Fibroblast of skin of left biceps (primary cell): Measurements from ENCODE around the gene PTPRK.
"Not testable (repeated sequence)": the region's sequence is repeated elsewhere in the genome, so short reads cannot be mapped to it uniquely, and the experiment has no call there.

Experiments used
- DNase-seq, 2 experiments: peaks; one replicate each; pipeline ENCODE4 v3.0.0-alpha.2; 2013; ENCODE audit warnings: low read depth in 2 of 2

The PTPRK gene

DNA sequence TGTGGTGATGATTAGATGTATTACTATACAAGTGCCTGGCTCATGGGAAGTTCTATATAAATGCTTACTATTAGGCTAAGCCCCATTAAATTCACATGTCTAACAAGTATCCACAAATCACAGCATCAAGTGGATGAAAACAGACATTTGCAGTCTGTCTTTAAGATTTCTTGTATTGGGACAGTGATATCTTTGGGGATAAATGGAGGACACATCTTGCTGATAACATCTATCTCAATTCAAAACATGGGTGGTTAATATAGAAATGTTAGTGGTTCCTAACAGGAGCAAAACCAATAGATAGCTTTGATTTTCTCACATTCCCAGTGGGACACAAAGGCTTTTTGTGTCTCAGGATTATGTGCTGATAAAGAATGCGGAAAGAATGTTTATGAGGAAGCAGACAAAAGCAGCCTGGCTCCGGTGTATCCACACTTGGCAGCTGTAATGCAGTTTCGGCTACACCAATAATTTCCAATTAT lies 29.3 kb downstream of the PTPRK start:
- no peak for DNase-seq

DNA sequence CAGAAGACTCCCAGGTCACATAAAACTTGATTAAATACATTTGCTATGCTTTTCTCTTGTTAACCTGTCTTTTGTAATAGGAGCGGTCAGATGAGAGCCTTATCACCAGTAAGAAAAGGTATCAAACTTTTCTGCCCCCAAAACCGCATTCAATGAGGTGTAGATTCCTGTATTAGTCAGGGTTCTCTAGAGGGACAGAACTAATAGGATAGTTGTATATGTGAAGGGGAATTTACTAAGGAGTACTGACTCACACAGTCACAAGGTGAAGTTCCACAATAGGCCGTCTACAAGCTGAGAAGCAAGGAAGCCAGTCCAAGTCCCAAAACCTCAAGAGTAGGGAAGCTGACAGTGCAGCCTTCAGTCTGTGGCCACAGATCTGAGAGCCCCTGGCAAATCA lies 32.7 kb downstream of the PTPRK start:
- DNase-seq = no peak

DNA sequence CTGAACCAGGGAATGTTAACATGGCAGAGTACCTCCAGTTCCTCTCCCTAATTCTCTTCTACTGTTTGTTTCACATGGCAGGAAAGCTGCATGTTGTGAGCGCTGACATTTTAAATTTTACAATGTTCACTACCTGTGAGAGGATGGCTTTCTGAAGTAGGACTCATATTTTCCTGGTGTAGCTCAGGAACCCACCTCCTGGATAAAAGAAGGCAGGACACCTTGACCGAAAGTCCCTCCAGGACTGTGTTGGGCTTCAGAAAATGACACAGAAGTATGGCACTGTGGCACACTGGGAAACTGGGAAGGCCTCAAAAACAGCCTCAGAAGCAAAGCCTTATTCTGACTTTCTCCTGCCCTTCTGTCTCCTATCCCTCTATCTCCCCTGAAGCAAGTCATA lies 33.3 kb downstream of the PTPRK start:
- no peak for DNase-seq

DNA sequence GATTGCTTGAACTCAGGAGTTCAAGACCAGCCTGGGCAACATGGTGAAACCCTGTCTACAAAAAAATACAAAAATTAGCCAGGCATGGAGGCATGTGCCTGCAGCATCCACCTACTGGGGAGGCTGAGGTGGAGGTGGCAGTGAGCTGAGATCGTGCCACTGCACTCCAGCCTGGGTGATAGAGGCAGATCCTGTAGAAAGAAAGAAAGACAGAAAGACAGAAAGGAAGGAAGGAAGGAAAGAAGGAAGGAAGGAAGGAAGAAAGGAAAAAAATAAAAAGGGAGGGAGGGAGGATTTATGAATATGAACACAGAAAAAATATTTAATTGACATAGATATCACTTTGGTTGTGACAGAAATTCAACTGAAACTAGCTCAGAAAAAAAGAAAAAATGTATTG lies 33.8 kb downstream of the PTPRK start:
- DNase-seq = not testable (repeated sequence)

DNA sequence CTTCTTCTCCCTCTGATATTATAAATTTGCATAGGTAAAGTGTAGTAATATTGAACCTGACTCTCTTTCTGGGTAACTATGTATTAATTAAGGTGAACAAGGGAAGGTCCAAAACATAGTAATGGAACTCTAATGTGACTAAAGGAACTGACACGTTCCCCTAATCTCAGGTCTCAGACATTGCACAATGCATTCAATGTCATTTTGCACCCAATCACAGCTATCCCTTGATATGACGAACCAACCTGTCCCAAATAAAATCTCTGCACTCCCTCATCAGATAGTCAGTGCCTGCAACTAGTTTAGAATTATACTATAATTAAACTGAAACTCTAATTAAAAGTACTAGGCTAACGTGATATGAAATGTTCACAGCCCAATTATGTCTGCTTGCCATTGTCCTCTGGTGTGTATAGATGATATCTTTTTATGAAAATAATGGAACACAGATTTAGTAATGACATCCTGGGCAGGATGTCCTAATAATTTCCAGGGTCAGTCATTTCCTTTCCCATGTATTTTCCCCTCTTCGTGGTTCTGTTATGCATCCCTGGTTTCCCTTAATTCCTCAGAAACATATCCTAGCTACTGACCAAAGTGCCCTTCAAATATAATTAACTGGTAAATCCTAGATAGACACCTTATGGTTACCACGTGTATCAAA lies 36.8 kb downstream of the PTPRK start:
- no peak for DNase-seq

DNA sequence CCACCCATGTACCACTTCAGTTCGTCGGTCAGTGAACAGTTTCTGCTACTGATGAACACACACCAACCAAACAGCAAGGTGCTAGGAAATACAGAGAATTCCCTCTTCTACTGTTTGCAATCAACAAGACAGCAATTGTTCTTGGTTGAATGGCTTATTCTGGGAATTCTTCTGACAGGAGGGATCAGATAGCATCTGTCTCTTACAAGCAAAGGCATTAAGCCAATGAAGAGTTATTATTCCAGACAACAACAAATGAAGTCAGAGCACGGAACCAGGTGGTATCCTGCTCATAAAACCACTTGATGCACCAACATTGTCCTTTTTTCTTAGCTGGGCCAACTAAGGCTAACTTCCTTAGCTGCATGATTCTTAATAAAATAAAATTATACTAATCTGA lies 37.8 kb downstream of the PTPRK start:
- DNase-seq = no peak

DNA sequence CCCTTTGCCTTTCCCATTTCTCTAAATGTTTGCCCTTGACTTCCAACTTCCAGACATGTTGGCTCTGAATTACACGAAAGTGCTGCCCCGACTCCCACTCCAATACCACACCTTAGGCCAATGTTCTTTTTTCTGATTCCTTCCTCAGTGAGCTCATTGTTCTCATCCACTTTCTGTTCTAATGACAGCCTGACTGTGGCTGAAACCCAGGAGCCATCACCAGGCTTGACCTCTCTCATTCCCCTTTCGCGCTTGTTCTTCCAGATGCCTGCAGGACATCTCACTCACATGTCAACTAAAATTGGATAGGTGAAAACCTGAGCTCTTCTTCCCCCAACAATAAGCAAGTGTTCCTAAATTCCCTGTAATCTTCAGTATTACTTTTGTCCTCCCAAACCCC lies 40.4 kb downstream of the PTPRK start:
- no peak for DNase-seq

DNA sequence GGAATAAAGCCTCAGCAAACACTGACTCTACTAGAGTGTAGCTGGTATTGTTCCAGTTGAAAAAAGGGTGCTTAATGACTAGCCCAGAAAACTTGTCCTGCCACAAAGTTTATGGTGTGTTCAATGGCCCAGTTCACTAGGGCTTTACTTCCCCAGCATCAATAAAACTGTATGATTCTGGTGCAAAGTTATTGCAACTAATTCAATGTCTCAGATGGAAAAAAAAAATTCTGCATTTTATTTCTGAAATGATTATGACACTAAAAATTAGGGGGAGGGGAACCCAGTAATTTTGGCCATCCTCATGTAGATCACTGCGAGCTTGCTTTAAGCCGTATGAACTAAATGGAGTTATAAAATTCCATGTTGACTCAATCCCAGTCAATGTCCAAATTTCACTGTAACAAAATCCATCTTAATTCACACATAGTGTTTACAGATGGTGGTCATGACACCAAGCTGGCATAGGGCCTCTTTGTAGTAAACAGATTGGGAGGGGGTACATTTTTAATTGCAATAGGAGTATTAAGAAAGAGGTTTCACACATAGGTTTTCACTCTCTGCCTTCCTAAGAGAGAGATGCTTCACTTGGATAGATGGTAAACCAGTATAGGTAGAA lies 41.2 kb downstream of the PTPRK start:
- no peak for DNase-seq

DNA sequence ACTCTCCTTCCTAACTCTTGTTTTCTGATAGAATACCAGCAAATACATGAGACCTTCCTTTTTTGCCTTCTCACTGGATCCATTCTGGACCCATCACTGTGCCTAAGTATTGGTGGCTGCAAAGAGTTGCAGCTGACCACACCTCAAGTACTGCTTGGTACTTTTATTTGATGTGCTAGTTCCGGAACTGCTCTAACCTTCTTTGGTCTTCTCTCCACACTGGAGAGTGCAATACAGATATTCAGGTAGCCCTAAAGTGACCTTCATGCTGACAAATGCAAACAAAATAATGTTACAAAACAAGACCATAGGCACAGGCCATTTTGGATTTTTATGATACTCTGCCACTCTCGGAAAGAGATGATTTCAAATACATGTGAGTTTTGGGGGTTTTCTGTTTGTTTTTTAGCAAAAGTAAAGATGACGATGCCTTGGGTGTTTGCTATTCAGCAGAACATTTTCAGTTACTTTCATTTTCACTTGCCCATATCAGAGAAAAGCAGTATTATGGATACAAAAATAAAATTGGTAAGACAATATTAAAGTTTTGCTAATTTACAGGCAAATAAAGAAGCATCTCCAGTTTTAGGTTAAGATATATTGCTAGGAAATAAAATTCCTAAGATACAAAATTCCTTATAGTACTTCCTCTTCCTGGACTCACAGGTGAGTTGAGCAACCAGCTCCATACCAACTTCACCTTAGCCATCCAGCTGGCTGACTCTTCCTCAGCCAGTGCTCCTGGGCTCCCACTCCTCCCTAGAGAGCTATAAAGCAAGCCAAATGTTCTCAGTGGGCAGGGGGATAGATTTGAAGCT lies 42.0 kb downstream of the PTPRK start:
- no peak for DNase-seq

DNA sequence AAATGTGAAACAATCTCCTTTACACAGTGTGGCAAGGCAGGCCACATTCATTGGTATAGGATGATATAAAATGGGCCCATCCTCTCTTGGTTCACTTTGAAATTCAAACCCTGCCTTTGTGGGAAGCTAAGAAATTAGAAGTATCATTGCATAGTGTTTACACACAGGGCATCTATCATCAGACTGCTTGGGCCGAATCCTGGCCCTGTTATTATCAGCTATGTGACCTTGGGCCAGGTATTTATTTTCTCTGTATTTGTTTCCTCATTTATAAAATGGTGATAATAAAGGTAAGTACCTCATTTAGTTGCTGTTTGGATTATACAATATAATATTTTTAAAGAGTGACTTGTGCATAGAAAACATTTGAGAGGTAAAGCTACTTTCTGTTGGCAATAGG lies 45.5 kb downstream of the PTPRK start:
- DNase-seq = no peak

DNA sequence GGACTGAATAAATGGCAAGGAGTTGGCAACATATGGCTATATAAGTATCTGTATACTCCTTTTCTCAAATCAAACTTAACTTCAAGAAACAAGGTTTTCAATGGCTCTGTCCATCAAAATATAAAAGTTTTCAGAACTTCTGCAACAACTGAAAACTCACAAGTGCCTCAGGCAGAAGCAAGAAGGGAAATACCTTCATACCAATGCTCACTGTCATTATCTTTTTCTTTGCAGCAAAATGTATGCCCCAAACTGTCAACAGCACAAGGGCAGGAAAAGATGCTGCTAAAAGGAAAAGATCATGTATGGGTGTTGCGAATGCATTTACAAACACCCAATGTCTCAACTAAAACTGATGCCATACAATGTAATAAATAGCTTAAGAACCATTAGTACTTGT lies 45.9 kb downstream of the PTPRK start:
- no peak for DNase-seq

DNA sequence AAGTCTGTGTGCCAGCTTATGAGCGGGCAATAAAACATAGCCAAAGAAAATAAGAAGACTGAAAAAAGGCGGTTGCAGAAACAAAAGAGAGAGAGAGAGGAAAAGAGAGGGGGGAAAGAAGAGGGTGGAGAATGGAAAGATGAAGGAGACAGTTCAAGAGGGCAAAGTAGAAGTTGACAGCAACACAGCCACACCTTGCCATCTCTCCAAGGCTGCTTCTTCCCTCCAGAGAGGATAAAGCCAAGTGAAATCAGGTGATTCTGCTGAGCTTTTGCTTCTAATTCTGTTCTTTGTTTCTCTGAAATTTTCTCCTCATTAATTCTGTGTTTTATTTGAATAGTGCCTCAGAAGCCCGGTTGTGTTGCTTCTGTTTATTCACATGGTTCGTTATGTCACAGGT lies 48.5 kb downstream of the PTPRK start:
- no peak for DNase-seq

DNA sequence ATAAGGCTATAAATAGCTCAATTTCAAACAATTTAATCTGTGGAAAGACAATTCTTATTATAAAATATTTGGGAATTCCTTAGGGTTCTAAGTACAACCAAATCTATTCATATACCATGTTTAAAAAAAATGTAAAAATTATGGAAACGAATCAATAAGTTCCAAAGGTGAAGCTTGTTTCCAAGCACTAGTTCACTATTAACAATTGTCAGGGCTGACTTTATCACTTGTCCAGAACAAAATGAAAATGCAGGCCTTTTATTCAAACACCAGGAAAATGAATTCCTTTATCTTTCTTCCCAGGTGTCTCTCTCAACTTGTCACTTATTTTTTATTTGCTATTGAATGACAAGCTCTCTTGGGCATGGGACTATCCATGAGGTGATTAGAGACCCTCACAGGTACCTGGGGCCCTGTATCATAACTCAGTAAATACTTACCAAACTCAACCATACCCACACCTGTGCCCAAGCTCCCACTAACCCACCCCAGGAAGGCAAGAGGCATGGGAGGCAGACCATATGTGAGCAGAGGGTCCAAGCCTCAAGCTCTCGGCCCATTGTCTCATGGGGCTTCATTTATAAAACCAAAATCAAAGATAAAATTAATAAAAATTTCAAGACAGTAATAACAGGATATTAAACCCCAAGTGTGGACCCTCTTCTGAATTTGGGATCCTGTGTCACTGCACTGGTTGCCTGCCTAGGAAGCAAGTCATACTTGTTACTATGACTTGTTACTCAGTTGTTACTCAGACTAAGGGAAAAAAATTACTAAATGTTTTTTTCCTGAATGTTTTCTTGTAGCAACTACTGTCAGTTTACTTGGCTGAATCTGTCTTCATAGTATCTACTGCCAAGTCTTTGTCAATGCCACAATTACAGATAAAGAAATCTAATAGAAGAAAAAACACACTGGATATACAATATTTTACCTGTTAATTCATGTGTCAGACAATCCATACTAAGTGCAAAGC lies 54.7 kb downstream of the PTPRK start:
- DNase-seq = no peak

DNA sequence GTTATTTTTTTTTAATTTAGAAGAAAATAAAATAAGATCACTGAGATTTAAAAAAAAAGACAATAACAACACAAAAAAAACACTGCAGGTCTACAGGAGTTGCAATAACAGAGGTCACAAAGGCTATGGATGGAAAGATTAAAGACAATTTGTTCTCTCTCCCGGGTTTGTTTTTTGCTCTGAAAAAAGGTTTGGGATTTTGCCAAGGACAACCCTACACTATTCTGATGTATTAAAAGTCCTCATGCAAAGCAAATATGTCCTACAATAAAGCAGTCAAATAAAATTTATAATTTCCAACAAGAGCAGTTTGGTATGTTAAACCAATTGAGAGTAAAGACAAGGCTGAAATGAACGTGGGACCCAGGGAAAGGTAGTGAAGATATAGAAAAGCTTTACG lies 55.6 kb downstream of the PTPRK start:
- no peak for DNase-seq

DNA sequence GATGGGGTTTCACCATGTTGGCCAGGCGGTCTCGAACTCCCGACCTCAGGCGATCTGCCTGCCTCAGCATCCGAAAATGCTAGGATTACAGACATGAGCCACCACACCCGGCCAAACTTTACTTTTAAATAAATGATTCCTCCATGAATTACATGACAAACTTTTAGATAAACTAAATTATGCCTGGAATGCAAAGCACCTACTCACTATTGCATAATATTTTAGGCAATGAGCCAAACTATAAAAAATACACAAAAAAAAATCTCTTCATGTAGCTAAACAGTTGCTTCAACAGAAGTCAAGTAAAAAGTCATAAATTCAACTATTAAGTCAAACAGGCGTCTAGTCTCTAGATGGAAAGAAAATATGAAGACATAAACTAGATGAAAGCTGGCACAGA lies 56.5 kb downstream of the PTPRK start:
- no peak for DNase-seq

DNA sequence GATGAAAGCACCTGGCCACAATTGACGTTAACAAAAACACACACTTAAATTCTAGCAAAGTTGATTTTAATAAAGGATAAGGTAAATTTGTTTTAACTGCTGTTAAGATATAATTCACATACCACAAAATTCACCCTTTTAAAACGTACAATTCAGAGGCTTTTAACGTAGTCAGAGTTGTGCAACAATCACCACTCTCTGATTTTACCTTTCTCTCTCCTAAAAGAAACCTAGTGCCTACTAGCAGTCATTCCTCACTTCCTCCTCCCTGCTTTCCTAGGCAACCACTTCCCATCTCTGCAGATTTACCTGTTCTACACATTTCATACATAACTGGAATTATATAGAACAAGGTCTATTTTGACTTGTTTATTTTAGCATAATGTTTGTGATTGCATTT lies 58.9 kb downstream of the PTPRK start:
- DNase-seq = no peak

DNA sequence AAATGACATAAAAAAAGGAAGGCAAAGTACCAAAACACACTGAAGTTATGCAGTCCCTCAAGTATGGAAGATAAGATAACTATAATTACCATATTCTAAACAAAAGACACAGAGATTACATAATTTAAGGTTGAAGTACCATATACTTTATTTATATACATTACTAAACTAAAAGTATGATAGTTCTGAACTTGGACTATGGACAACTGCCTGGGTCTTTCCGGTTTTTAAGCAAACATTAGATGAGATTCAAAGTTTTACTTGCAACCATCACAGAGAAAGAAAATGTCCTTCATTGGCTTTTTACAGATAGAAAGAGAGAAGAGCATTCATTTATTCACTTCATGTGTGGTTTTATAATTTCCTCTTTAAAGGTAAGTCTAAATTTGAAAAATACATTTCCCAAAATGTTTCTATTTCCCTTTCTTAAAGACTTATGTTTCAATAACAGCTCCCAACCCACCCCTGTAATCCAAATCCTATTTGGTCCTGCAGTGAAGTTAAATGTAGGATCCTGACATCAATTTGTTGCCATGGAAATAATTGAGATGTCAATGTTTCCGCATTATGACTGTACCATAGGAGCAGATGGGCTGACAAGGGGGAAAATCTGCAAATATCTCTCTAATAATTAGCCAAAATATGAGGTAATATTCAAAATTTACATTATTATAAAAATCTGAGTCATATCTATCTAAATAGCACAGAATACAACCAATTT lies 63.7 kb downstream of the PTPRK start:
- DNase-seq = no peak

DNA sequence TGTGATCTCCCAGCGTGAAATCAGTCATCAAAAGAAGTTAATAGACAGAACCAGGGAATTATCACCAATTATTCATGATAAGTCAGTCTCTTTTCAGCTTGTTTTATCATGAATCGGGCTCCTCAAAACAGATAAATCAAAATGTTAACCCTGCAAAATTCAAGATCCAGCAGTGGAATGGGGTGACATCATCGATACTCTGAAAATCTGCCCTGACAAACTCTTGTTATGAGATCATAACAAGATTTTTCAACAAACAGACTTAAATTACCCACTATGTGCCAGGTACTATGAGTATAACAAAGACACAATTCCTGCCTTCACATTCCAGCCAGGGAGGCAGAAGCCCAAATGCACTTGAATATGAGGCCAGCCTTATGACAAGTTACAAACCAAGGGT lies 64.4 kb downstream of the PTPRK start:
- DNase-seq = no peak

DNA sequence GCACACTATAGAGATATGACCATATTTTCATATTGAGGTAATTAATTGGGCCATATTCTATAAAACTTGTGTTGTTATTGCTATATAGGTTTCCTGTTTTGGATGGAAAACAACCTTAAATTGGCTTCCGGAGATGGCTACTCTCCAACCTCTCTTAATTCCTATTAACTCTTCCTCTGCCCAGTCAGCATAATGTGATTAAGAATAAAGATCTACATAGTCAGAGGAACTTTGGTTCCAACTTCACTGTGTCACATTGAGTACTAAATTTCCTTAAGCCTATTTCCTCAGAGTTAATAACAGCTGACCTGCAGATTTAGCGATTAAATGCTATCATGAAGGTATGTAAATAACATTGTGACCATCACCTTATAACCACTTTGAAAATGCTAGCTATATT lies 67.7 kb downstream of the PTPRK start:
- DNase-seq = no peak

DNA sequence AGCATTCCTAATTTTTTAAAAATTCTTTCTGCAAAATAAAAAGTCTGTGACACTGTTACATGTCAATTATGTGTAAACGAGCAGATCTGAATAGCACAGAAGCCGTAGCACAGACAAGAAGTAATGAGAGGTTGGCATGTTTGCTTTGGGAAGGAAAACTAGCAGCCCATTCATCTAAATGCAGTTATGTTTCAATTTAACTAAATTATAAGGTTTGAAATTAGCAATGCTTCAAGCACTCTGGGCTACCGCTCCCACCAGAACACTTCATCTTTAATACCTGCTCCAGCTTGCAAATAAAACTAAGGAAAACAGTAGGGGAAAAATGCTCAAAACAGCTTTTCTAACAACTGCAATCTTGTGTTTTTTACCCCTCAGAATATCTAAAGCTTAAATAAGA lies 73.9 kb downstream of the PTPRK start:
- no peak for DNase-seq

DNA sequence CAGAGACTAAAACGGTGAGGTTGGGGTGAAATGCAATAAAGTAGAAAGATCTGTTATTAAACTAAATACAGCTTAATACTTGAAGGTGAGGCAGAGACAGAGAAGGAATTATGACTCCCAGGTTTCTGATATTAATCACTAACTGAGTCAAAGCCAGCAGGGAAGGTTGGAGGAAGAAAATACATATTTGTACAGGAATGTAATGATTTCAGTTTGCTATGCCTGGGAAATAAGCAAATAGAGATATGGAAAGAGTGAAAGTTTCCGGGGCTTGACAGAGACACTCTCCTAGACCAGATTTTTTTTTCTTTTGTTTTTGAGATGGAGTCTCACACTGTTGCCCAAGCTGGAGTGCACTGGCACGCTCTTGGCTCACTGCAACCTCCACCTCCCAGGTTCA lies 76.8 kb downstream of the PTPRK start:
- no peak for DNase-seq
